Vagina (tissue), 2 donors: Measurements from ENCODE around the gene GGTLC2. TPM values are rescaled to one million over a fixed set of nuclear protein-coding genes. Genes with fewer than 3 reads are reported as not detected.

ENCODE experiments used
- DNase-seq, 2 donors: peaks; one replicate each; pipeline ENCODE4 v3.0.0-alpha.2; 2017; ENCODE audit errors: extremely low spot score in 2 of 2
- H3K27ac ChIP-seq: fragments of 200-600 bp; sonication (generic); one replicate; pipeline ENCODE4 v1.5.1; 2019
- H3K27me3 ChIP-seq: fragments of 200-600 bp; sonication (generic); one replicate; pipeline ENCODE4 v1.5.1; 2019
- H3K36me3 ChIP-seq, 2 donors: fragments of 200-600 bp; sonication (generic); one replicate each; pipeline ENCODE4 v1.5.1; 2017 to 2019
- H3K4me1 ChIP-seq: fragments of 200-600 bp; sonication (generic); one replicate; pipeline ENCODE4 v1.5.1; 2019
- H3K4me3 ChIP-seq, 2 donors: fragments of 200-600 bp; sonication (generic); 1 replicate in 1 of 2; 2 replicates in 1 of 2; pipeline ENCODE4 v1.5.1; 2016 to 2019
- H3K9me3 ChIP-seq: fragments of 200-600 bp; sonication (generic); one replicate; pipeline ENCODE4 v1.5.1; 2019
- CTCF ChIP-seq, 3 experiments: fragments of 450-650 bp in 2 of 3; fragments of 200-600 bp in 1 of 3; sonication (generic) in 1 of 3; IDR thresholded peaks; one replicate each; pipeline ENCODE4 v1.5.1; 2017 to 2019; ENCODE audit warnings: antibody characterized with exemption in 3 of 3, mild to moderate bottlenecking in 2 of 3, moderate library complexity in 2 of 3
- POLR2A ChIP-seq, 2 donors: fragments of 450-650 bp; IDR thresholded peaks; one replicate each; pipeline ENCODE4 v1.6.1; 2017; ENCODE audit warnings: antibody characterized with exemption in 2 of 2, mild to moderate bottlenecking in 2 of 2, moderate library complexity in 2 of 2
- POLR2AphosphoS5 ChIP-seq, 2 donors: sonication (generic); formaldehyde crosslinking; IDR thresholded peaks; one replicate each; pipeline ENCODE4 v1.9.0; 2017; ENCODE audit warnings: antibody characterized with exemption in 2 of 2, mild to moderate bottlenecking in 2 of 2, low read depth in 1 of 2; ENCODE audit not compliant: insufficient read depth in 1 of 2
- intact Hi-C: fragments of 100-400 bp; cut with DNase I; formaldehyde crosslinking; loops from one replicate; pipeline ENCODE4 v1.15.1; 2023
- total RNA-seq: library from RNA; depleted of rRNA; stranded (reverse); fragments of >200 nt; gene quantifications from one replicate; pipeline ENCODE4 v1.2.3, GENCODE V29; 2016

GGTLC2 gene
- total RNA-seq, 1 donor from 2014 or later: not detected

- no peaks in the 10 kb centered on the region for H3K9me3 ChIP-seq
- H3K27ac ChIP-seq: no peak overlapping the region
- no peaks in the 10 kb centered on the region for H3K36me3 ChIP-seq
- H3K4me1 ChIP-seq: no peaks in the 10 kb centered on the region
- intact Hi-C loops: no loop called here
- no peaks in the 10 kb centered on the region for H3K27me3 ChIP-seq
- DNase-seq: no peak
- H3K4me3 ChIP-seq: no peak overlapping the region
- TF ChIP-seq CTCF (IDR thresholded peaks at IDR 0.05): no peak
- TF ChIP-seq POLR2A (IDR thresholded peaks at IDR 0.05): no peak
Observed at GRCh38 chr22:22663861-22664800, 19.7 kb downstream of the GGTLC2 start.

- intact Hi-C loops: no loop called here
- H3K9me3 ChIP-seq: no peaks in the 10 kb centered on the region
- H3K4me3 ChIP-seq: no peak overlapping the region
- H3K36me3 ChIP-seq: no peaks in the 10 kb centered on the region
- TF ChIP-seq POLR2A (IDR thresholded peaks at IDR 0.05) (no peak), CTCF (IDR thresholded peaks at IDR 0.05) (no peak), POLR2AphosphoS5 (IDR thresholded peaks at IDR 0.05; ENCODE audit: insufficient read depth in 1 of 2, low read depth in 1 of 2) (no peak)
- no peaks in the 10 kb centered on the region for H3K4me1 ChIP-seq
- no peak for DNase-seq
- no peak overlapping the region for H3K27ac ChIP-seq
- no peaks in the 10 kb centered on the region for H3K27me3 ChIP-seq
Observed at GRCh38 chr22:22666307-22667091, 22.1 kb downstream of the GGTLC2 start.

- no peak overlapping the region for H3K4me3 ChIP-seq
- intact Hi-C loops: no loop called here
- no peak for TF ChIP-seq POLR2A (IDR thresholded peaks at IDR 0.05)
- no peak for TF ChIP-seq CTCF (IDR thresholded peaks at IDR 0.05)
- TF ChIP-seq POLR2AphosphoS5 (IDR thresholded peaks at IDR 0.05; ENCODE audit: insufficient read depth in 1 of 2, low read depth in 1 of 2): no peak
- no peak overlapping the region for H3K27ac ChIP-seq
- no peak for DNase-seq
- H3K9me3 ChIP-seq: no peaks in the 10 kb centered on the region
- no peaks in the 10 kb centered on the region for H3K27me3 ChIP-seq
- no peaks in the 10 kb centered on the region for H3K36me3 ChIP-seq
- H3K4me1 ChIP-seq: no peaks in the 10 kb centered on the region
Observed at GRCh38 chr22:22667966-22668880, 23.8 kb downstream of the GGTLC2 start.

GRCh38 chr22:22669093-22669492, 24.7 kb downstream of the GGTLC2 start:
- H3K27me3 ChIP-seq: no peaks in the 10 kb centered on the region
- no peaks in the 10 kb centered on the region for H3K36me3 ChIP-seq
- no peaks in the 10 kb centered on the region for H3K9me3 ChIP-seq
- DNase-seq: no peak
- H3K4me3 ChIP-seq: no peak overlapping the region
- no peaks in the 10 kb centered on the region for H3K4me1 ChIP-seq
- TF ChIP-seq POLR2A (IDR thresholded peaks at IDR 0.05): no peak
- no peak for TF ChIP-seq POLR2AphosphoS5 (IDR thresholded peaks at IDR 0.05; ENCODE audit: insufficient read depth in 1 of 2, low read depth in 1 of 2)
- no peak for TF ChIP-seq CTCF (IDR thresholded peaks at IDR 0.05)
- H3K27ac ChIP-seq: no peak overlapping the region
- intact Hi-C loops: no loop called here
